Urinary bladder (tissue), 4 donors: ENCODE measurements around the gene ROM1. TPM values are rescaled to one million over a fixed set of nuclear protein-coding genes. Genes with fewer than 3 reads are reported as not detected.
"Not testable (repeated sequence)": the region's sequence is repeated elsewhere in the genome, so short reads cannot be mapped to it uniquely, and the experiment has no call there.

ENCODE experiments used
- DNase-seq: peaks from one replicate; pipeline ENCODE4 v3.0.0-alpha.2; 2015; ENCODE audit errors: extremely low spot score
- H3K27ac ChIP-seq: one replicate; pipeline ENCODE4 v1.5.1; 2013; ENCODE audit warnings: low read depth, mild to moderate bottlenecking, moderate library complexity
- H3K36me3 ChIP-seq: one replicate; pipeline ENCODE4 v1.6.1; 2013; ENCODE audit warnings: mild to moderate bottlenecking, moderate library complexity; ENCODE audit not compliant: insufficient read depth
- H3K4me1 ChIP-seq: one replicate; pipeline ENCODE4 v1.6.1; 2013; ENCODE audit warnings: mild to moderate bottlenecking, moderate library complexity; ENCODE audit not compliant: insufficient read depth
- H3K4me3 ChIP-seq: one replicate; pipeline ENCODE4 v1.5.1; 2013; ENCODE audit warnings: low read depth, low read length
- WGBS: extraction: QIAGEN DNeasy Blood & Tissue Kit; methylation state at CpG from one replicate; pipeline ENCODE4 v1.1.7; 2013; 5-methylcytosine and 5-hydroxymethylcytosine counted together
- polyA plus RNA-seq: library from polyadenylated mRNA; stranded (reverse); fragments of 200-250 nt; gene quantifications from one replicate; pipeline ENCODE4 v1.2.3, GENCODE V29; 2013
- total RNA-seq: library from RNA; depleted of rRNA; stranded (reverse); fragments of >200 nt; gene quantifications from one replicate; pipeline ENCODE4 v1.2.3, GENCODE V29; 2014
- donor health status: healthy with polysubstance abuse.
- donor health status: healthy.

Gene ROM1, protein sequence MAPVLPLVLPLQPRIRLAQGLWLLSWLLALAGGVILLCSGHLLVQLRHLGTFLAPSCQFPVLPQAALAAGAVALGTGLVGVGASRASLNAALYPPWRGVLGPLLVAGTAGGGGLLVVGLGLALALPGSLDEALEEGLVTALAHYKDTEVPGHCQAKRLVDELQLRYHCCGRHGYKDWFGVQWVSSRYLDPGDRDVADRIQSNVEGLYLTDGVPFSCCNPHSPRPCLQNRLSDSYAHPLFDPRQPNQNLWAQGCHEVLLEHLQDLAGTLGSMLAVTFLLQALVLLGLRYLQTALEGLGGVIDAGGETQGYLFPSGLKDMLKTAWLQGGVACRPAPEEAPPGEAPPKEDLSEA
- total RNA-seq = 1.3 TPM
- 18.9 TPM for polyA plus RNA-seq

DNA sequence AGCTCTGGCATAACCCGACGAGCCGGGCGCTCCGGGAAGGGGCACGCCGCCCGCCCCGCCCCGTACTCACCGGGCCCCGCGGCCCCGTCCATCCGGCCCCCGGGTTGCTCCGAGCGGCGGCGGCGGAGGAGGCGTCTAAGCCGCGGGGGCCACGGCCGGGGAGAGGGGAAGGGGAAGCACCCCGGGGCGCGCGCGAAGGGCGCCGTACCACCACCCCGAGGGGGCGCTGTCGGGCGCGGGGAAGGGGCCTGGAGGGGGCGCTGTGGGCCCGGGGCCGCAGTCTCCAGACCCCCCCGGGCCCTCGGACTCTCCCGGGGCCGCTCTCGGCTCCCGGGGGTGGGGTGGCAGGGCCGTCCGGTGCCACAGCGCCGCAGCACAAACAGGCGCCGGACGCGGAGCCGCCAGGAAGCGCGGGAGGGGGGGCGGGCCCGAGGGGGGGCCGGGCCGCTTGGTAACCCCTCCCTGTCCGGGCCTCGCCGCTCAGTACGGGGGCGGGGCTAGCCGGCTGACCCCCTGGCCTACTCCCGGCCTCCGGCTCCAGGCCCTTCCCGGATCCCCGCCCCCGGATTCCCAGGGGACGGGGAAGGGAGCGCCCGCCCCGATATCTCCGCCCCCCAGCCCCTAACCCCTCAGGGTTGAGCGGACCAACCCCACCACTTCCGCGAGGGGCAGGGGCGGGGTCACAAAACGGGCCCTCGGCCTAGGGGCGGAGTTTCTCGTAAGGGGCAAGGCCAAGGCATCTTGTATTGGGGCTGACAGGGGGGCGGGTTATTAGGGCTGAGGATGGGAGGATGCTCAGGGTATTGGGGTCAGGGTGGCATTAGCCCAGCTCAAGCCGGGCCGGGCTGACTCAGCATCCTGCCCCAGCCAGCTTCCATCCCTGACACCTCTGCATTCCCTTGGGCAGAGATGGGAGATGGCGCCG lies at the start of gene ROM1, which contains the start of gene EML3:
ROM1 (plus strand) TSS at position 892 of the 925 bp plus-strand sequence; CDS start at position 917, 25 bp downstream.
EML3 (minus strand) TSS at position 410 of the 925 bp plus-strand sequence; CDS start at position 92, 318 bp downstream.
- Histone ChIP-seq H3K4me3 (peak within 1 kb of the TSS; percentile 69), H3K27ac (peak within 1 kb of the TSS; percentile 91), H3K36me3 (no peaks in the 10 kb centered on the region), H3K4me1 (no peaks in the 10 kb centered on the region)
- DNase-seq = no peak
- 3% methylated on average over 88 of the region's 91 CpGs for WGBS

DNA sequence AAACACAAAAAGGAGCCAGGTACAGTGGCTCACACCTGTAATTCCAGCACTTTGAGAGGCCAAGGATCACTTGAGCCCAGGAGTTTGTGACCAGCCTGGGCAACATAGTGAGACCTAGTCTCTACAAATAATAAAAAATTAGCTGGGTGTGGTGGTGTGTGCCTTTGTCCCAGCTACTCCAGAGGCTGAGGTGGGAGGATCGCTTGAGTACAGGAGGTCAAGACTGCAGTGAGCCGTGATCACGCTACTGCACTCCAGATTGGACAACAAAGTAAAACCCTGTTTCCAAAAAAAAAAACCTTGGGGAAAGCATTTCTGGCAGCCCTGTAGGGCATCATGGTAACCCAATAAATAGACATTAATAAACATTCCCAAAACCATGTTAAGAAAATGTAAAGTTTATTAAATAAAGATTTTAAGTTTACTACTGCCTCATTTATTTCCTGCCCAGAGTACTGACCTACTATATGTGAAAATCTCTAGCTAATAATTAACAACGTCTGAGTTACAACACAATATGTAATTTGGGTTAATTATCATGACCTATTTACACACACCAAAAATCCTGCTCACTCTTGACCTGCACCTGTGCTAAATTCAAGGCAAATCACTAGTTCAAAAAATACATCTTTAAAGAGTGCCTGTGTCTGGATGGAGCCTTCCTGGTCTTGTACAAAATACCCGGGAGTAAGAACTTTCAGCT lies 47.8 kb upstream of the ROM1 start:
- no peak overlapping the region for H3K27ac ChIP-seq
- no peak overlapping the region for H3K4me3 ChIP-seq
- no peaks in the 10 kb centered on the region for H3K4me1 ChIP-seq
- WGBS = 69% methylated on average over 5 of the region's 5 CpGs
- peaks cover 9% of the 10 kb centered on the region for H3K36me3 ChIP-seq
- no peak for DNase-seq

DNA sequence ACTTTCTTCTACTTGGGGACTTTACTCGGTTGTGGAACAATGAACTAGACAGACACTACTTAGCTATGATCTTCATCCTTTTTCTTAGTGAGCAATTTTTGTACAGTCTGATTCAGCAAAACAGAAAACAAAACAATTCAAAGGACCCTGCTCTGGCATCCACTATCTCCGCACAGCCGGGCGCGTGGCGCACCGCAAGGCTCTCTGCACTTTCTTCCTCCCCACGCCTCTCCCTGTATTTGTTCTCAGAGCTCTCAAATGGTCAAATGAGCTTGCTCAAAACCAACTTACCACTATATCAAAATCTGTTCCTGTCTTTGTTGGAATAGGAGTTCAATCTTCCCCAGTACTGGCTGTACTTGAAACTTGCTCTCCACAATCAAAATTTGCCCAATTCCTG lies 46.8 kb upstream of the ROM1 start:
- Histone ChIP-seq H3K4me1 (no peaks in the 10 kb centered on the region), H3K27ac (no peak overlapping the region), H3K36me3 (peaks cover 9% of the 10 kb centered on the region), H3K4me3 (no peak overlapping the region)
- no peak for DNase-seq
- WGBS = 90% methylated on average over 8 of the region's 8 CpGs

DNA sequence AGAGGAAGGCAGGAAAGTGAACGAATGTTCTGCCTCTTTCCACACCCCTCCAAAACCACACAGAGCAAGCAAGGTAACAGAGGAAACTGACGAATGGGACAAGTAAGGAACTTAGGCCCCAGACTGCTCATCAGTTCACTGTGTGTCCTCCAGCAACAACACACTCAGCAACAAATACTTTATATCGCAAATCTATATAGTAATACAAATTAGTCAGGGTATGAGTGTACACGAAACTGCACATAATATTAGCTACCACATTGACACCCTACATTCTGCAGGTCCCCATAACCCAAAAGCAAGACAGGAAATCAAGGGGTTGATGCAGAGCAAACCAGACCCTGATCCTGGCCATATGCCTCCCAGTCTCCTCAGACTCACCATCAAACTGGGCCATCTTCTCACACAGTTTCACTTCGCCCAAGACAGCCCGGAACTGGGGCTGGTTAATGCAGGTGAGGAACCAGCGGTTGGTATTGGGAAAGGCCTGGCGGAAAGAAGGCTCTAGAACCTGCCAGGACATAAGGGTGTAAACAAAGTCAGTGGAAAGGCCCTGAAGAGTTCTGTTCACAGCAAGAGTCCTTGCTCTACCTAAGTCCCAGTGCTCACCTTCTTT lies 45.9 kb upstream of the ROM1 start:
- H3K36me3 ChIP-seq = peaks cover 9% of the 10 kb centered on the region
- H3K4me1 ChIP-seq = no peaks in the 10 kb centered on the region
- no peak overlapping the region for H3K4me3 ChIP-seq
- H3K27ac ChIP-seq = no peak overlapping the region
- WGBS = 84% methylated on average over 8 of the region's 8 CpGs
- DNase-seq = no peak

DNA sequence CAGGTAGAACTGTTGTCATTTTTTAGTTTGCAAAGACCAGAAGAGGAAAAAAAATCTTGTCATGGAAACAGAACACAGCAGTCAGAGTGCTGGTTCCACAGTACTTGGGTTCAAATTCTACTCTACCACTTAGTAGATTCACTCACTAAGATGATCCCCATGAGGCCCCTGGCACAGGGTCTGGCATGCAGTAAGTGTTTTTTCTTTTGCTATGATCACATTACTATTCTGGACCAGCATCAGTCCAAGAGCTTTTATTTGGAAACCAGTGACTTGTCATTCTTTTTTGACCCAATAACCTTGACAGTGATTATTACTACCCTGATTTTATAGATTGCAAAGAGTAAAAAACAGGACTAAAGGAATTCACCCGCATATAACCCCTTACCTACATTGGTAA lies 43.4 kb upstream of the ROM1 start:
- Histone ChIP-seq H3K27ac (no peak overlapping the region), H3K36me3 (peaks cover 9% of the 10 kb centered on the region), H3K4me3 (no peak overlapping the region), H3K4me1 (no peaks in the 10 kb centered on the region)
- no peak for DNase-seq
- 73% methylated on average over 1 of the region's 1 CpG for WGBS

DNA sequence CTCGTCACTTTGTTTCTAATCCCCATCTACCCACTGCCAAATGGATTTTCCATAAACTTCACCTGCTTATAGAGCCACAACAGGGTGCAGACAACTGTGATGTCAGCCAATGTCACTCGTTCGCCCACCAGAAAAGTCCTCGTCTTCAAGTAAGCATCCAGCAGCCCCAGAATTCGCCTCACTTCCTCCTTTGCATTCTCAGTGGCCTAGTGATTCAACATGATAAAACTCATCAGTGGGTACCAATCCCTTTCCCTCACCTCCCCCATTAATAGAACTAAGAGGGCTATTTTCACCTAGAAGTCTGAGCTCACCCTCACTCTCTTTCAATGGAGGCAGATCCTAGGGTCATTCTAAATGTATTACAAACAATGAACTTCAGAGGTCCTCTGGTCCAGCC lies 42.2 kb upstream of the ROM1 start:
- H3K27ac ChIP-seq, DNase-seq, H3K36me3 ChIP-seq, H3K4me1 ChIP-seq, H3K4me3 ChIP-seq: not testable (repeated sequence)
- WGBS = 90% methylated on average over 5 of the region's 5 CpGs

DNA sequence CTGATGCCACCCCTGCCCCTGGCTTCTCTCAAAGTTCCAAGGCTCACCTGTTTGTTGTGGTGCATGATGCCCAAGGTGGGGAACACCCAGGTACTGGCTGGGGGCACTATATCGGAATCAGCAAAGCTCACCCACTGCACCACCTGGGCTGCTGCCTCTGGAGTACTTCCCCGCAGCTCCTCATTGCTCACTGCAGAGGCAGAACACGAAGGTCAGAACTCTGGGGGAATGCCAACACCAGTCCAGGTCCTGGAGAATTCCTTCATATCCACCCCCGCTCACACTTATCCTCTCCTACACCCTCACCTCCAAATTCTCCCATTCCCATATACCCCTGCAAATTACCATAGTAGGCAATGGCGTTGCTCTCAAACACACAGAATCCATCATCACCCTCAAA lies 41.6 kb upstream of the ROM1 start:
- H3K4me1 ChIP-seq, H3K4me3 ChIP-seq, H3K36me3 ChIP-seq, DNase-seq, H3K27ac ChIP-seq: not testable (repeated sequence)
- 92% methylated on average over 5 of the region's 5 CpGs for WGBS

DNA sequence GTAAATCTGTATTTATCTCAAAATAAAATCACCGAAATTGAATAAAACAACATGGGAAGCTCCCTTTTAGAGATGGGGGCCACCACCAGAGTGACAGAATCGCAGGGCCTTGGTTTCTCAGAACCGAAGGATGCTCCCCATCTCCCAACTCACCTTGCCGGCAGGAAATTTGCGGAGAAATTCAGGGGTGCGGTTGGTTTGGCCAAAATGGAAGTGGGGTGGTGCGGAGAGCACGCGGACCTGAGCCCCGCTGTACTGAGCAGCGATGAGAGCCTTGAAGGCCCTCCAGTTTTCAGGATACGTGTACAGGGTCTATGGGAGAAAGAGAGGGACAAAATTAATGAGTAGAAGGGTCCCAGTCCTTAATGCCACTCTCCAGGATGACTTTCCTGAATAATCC lies 40.6 kb upstream of the ROM1 start:
- no peak overlapping the region for H3K4me3 ChIP-seq
- H3K4me1 ChIP-seq = no peaks in the 10 kb centered on the region
- H3K27ac ChIP-seq = no peak overlapping the region
- DNase-seq = no peak
- H3K36me3 ChIP-seq = peaks cover 4% of the 10 kb centered on the region
- 71% methylated on average over 12 of the region's 12 CpGs for WGBS

DNA sequence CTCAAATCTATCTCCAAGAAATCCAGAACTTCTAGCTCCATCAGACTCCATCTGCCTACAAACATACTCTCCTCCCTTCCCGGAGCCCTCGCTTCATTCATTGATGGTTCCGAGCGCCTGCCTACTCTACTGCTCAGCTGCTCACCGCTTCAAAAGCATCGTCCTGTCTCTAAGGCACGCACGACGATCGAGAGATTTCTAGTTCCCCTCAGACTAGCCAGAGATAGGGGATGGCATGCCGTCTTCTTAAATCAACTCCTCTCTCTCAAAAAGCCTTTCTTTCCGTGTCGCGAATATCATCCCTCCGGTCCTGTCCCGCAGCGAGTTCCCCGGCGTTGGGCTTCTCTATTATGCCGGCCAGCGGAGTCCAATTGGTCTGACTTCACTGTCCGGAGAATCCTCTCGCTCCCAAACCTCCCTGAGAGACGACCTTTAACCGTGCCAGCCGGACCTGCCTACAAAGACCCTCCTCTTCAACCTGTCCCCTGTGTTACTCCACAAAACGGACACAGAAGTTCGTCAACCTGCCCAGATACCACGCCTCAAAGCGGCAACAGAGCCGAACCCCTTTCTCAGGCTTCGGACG lies 40.0 kb upstream of the ROM1 start:
- peak overlapping the region; percentile 64 for H3K4me3 ChIP-seq
- peaks cover 4% of the 10 kb centered on the region for H3K36me3 ChIP-seq
- H3K27ac ChIP-seq = peak overlapping the region; percentile 84
- under 1% methylated on average over 33 of the region's 33 CpGs for WGBS
- DNase-seq = no peak
- no peaks in the 10 kb centered on the region for H3K4me1 ChIP-seq

DNA sequence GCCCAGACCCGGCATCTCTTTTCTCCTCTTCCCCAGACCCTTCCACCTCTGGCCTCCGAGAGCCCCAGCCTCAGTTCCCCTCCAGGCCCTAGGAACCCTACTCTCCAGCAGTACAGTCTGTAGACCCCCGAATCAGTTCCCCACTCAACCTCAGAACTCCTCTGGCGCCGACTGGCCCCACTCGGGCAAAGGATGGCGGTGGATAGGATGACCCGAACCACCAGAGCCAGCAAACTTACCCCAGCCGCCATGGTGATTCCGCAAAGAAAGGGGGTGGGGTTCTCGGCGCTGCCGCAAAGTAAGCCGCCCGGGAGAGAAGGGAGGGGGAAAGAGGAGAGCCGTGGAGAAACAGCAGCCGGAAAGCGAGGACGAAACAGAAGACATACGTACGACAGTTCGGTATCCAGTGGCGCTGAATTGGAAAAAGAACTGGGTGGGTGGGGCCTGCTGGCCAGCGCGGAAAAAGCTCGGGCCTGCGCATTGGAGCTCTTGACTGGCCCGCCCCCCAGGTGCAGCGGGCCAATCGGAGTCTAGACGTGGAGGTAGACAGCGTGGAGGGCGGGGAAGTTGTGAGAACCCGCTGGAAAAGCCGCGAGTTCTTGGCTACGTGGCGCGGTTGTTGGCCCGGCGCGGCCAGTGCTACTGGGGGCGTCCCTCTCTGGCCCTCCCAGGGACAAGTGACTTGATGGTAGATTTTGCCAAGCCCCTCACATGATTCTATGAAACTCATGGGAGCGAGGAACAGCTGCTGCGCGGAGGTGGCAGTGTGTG lies 39.3 kb upstream of the ROM1 start, which contains the start of gene EEF1G:
EEF1G (minus strand) TSS at position 300 of the 771 bp plus-strand sequence; CDS start at position 251, 49 bp downstream.
- Histone ChIP-seq H3K4me3 (peak within 1 kb of the TSS; percentile 64), H3K27ac (peak within 1 kb of the TSS; percentile 85), H3K4me1 (no peaks in the 10 kb centered on the region), H3K36me3 (peaks cover 2% of the 10 kb centered on the region)
- under 1% methylated on average over 46 of the region's 46 CpGs for WGBS
- peak; percentile 99 for DNase-seq

DNA sequence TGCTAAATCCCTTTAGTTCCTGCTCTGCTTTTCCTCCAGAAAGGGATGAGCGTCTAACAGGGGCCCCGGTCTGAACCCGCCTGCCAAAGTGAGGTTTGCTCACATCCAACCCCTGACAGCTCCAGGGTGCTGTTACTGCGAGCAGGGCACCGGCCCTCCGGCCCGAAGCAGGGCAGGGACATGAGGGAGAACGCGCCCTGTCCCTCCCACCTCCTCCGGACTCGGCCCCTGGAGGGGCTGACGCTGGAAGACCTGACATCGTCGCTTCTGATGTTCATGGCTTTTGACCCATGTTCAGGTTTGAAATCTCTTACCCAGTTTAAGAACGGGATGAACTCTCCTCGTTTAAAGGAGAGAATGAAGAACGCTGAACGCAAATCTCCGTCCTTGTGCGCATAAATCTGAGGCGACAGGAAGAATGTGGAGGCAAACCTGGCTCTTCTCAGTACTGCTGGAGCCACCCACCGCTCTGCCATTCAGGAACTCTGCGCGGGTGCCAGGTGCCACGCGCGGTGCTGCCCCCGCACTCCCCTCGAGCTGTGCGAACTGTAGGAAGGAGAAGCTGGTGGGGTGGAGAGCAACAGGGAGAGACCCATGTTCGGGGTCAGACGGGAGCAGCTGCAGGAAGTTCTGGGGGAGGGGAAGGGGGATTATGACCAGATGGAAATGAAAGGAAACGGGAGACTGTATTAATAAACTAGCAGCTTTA lies 38.5 kb upstream of the ROM1 start:
- H3K4me3 ChIP-seq = peak overlapping the region; percentile 50
- peaks cover 2% of the 10 kb centered on the region for H3K36me3 ChIP-seq
- DNase-seq = no peak
- H3K4me1 ChIP-seq = no peaks in the 10 kb centered on the region
- peak overlapping the region; percentile 85 for H3K27ac ChIP-seq
- 1% methylated on average over 33 of the region's 33 CpGs for WGBS

DNA sequence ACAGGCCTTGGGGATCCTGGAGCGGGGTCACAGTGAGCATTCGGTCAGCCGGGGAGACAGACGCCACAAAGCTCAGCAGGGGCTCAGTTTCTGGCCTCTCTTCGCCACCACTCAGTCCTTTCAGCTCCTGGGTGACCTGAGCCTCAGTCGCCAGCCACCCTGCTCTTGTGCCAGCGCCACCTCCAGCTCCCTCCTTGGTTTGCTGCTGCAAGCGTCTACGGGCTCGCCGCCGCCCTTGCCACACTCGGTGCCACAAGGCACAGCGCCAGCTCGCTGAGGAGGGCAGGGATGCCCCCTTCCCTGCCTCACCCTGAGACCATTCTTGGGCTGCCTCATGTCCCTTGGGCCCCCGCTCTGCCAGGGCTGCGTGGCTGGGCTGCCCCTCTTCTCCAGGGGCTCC lies 37.9 kb upstream of the ROM1 start:
- Histone ChIP-seq H3K4me1 (no peaks in the 10 kb centered on the region), H3K4me3 (no peak overlapping the region), H3K27ac (peak overlapping the region; percentile 24), H3K36me3 (peaks cover 2% of the 10 kb centered on the region)
- no peak for DNase-seq
- 41% methylated on average over 17 of the region's 17 CpGs for WGBS
